Uterus (tissue), 2 donors: ENCODE measurements around the gene HS3ST3A1.

Experiments
- POLR2A ChIP-seq, 2 donors: fragments of 450-650 bp; IDR thresholded peaks; one replicate each; pipeline ENCODE4 v1.6.1; 2016; ENCODE audit warnings: antibody characterized with exemption in 2 of 2, mild to moderate bottlenecking in 1 of 2, moderate library complexity in 1 of 2
- TF ChIP-seq, protein P1 (sequence below), 4 experiments: fragments of 200-600 bp in 2 of 4; fragments of 450-650 bp in 2 of 4; sonication (generic) in 2 of 4; IDR thresholded peaks; one replicate each; pipeline ENCODE4 v1.5.1; 2016 to 2019; ENCODE audit warnings: antibody characterized with exemption in 4 of 4, mild to moderate bottlenecking in 2 of 4, moderate library complexity in 1 of 4

DNA sequence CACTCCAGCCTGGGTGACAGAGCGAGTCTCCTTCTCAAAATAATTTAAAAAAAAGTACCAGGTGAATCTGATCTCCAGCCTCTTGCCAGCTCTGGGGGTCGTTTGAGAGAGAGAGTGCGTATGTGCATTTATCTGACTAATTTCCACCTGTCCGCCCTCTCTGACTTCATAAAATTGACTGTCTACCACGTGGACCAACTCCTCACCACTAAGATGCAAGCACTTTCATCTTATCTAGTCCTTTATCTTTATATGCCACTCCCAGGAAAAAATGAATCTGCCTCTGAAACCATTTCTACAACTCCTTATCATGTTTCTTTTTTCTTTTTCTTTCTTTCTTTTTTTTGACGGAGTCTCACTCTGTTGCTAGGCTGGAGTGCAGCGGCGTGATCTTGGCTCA, 55.8 kb downstream of the HS3ST3A1 start:
- TF ChIP-seq, protein P1, sequence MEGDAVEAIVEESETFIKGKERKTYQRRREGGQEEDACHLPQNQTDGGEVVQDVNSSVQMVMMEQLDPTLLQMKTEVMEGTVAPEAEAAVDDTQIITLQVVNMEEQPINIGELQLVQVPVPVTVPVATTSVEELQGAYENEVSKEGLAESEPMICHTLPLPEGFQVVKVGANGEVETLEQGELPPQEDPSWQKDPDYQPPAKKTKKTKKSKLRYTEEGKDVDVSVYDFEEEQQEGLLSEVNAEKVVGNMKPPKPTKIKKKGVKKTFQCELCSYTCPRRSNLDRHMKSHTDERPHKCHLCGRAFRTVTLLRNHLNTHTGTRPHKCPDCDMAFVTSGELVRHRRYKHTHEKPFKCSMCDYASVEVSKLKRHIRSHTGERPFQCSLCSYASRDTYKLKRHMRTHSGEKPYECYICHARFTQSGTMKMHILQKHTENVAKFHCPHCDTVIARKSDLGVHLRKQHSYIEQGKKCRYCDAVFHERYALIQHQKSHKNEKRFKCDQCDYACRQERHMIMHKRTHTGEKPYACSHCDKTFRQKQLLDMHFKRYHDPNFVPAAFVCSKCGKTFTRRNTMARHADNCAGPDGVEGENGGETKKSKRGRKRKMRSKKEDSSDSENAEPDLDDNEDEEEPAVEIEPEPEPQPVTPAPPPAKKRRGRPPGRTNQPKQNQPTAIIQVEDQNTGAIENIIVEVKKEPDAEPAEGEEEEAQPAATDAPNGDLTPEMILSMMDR (IDR thresholded peaks at IDR 0.05), result no peak
- no peak for TF ChIP-seq POLR2A (IDR thresholded peaks at IDR 0.05)
